ENCODE measurements around the gene CHRNA5.
"Not testable (repeated sequence)": the region's sequence is repeated elsewhere in the genome, so short reads cannot be mapped to it uniquely, and the experiment has no call there.

Gene CHRNA5

GRCh38 chr15:78551902-78552301, 13.4 kb upstream of the CHRNA5 start:
- H4K91ac ChIP-seq (ENCODE audit: low read depth, low read length, poor library complexity) = no peak overlapping the region
- no peak for DNase-seq (ENCODE audit: low spot score)
- no peak overlapping the region for H3K4ac ChIP-seq (ENCODE audit: low read length)
- no peak overlapping the region for H2BK12ac ChIP-seq (ENCODE audit: low read length)
- no peak overlapping the region for H2BK15ac ChIP-seq (ENCODE audit: low read length)
- no peak overlapping the region for H3K14ac ChIP-seq (ENCODE audit: low read length)
- no peak overlapping the region for H2BK120ac ChIP-seq (ENCODE audit: low read depth, low read length)
- H2BK5ac ChIP-seq (ENCODE audit: low read length) = no peak overlapping the region
- no peaks in the 10 kb centered on the region for H3K4me1 ChIP-seq (ENCODE audit: control insufficient read depth in 2 of 2, insufficient read depth in 1 of 2, low read depth in 1 of 2, low read length in 2 of 2)
- no peak overlapping the region for H4K8ac ChIP-seq (ENCODE audit: low read depth, low read length)
- H3K36me3 ChIP-seq (replicated peaks in 1 of 2; ENCODE audit: control insufficient read depth in 2 of 2, insufficient read depth in 2 of 2, low read length in 2 of 2) = peaks cover 20 to 44% of the 10 kb centered on the region in 2 donors
- H2AK5ac ChIP-seq (ENCODE audit: low read depth, low read length) = no peak overlapping the region
- WGBS, 2 donors (ENCODE audit: extremely low coverage in 2 of 2, insufficient read length in 2 of 2, insufficient replicate concordance in 1 of 2) = no CpG with 5 or more reads among the region's 5 CpGs
- no peak overlapping the region for H3K18ac ChIP-seq (ENCODE audit: low read length)
- H3K23ac ChIP-seq (ENCODE audit: low read depth, low read length, poor library complexity) = no peak overlapping the region
- H3K4me3 ChIP-seq (ENCODE audit: low read length in 2 of 2) = no peak overlapping the region
- no peaks in the 10 kb centered on the region for H3K27me3 ChIP-seq (ENCODE audit: control insufficient read depth in 3 of 3, insufficient read depth in 3 of 3, low read depth in 1 of 3, low read length in 3 of 3)
- H3K9me3 ChIP-seq (replicated peaks in 1 of 2; ENCODE audit: control insufficient read depth in 2 of 2, insufficient read depth in 1 of 2, low read depth in 1 of 2, low read length in 2 of 2) = no peaks in the 10 kb centered on the region
- H3K4me2 ChIP-seq (ENCODE audit: insufficient read depth, low read length, poor library complexity, severe bottlenecking) = no peak overlapping the region
- H3K9ac ChIP-seq (ENCODE audit: low read depth, low read length, poor library complexity) = no peak overlapping the region
- no peak overlapping the region for H2AFZ ChIP-seq (ENCODE audit: low read length)
- H3K79me1 ChIP-seq (ENCODE audit: low read depth, low read length) = no peaks in the 10 kb centered on the region
- no peak overlapping the region for H3K27ac ChIP-seq (replicated peaks; ENCODE audit: low read length)

- Histone ChIP-seq H3K23ac (ENCODE audit: low read depth, low read length, poor library complexity) (no peak overlapping the region), H2AFZ (ENCODE audit: low read length) (no peak overlapping the region), H4K91ac (ENCODE audit: low read depth, low read length, poor library complexity) (no peak overlapping the region), H3K36me3 (replicated peaks in 1 of 2; ENCODE audit: control insufficient read depth in 2 of 2, insufficient read depth in 2 of 2, low read length in 2 of 2) (peaks cover 18 to 37% of the 10 kb centered on the region in 2 donors), H3K4me1 (ENCODE audit: control insufficient read depth in 2 of 2, insufficient read depth in 1 of 2, low read depth in 1 of 2, low read length in 2 of 2) (no peaks in the 10 kb centered on the region), H3K4ac (ENCODE audit: low read length) (no peak overlapping the region), H4K8ac (ENCODE audit: low read depth, low read length) (no peak overlapping the region), H3K4me2 (ENCODE audit: insufficient read depth, low read length, poor library complexity, severe bottlenecking) (no peak overlapping the region), H3K14ac (ENCODE audit: low read length) (no peak overlapping the region), H3K9me3 (replicated peaks in 1 of 2; ENCODE audit: control insufficient read depth in 2 of 2, insufficient read depth in 1 of 2, low read depth in 1 of 2, low read length in 2 of 2) (no peaks in the 10 kb centered on the region), H2BK120ac (ENCODE audit: low read depth, low read length) (no peak overlapping the region), H3K18ac (ENCODE audit: low read length) (no peak overlapping the region), H3K4me3 (ENCODE audit: low read length in 2 of 2) (no peak overlapping the region), H2AK5ac (ENCODE audit: low read depth, low read length) (no peak overlapping the region), H3K27me3 (ENCODE audit: control insufficient read depth in 3 of 3, insufficient read depth in 3 of 3, low read depth in 1 of 3, low read length in 3 of 3) (no peaks in the 10 kb centered on the region), H3K79me1 (ENCODE audit: low read depth, low read length) (no peaks in the 10 kb centered on the region), H3K27ac (replicated peaks; ENCODE audit: low read length) (no peak overlapping the region), H3K9ac (ENCODE audit: low read depth, low read length, poor library complexity) (no peak overlapping the region), H2BK5ac (ENCODE audit: low read length) (no peak overlapping the region), H2BK12ac (ENCODE audit: low read length) (no peak overlapping the region), H2BK15ac (ENCODE audit: low read length) (no peak overlapping the region)
- no CpG with 5 or more reads among the region's 5 CpGs for WGBS, 2 donors (ENCODE audit: extremely low coverage in 2 of 2, insufficient read length in 2 of 2, insufficient replicate concordance in 1 of 2)
- no peak for DNase-seq (ENCODE audit: low spot score)
Measured at GRCh38 chr15:78552597-78552996, 12.7 kb upstream of the CHRNA5 start.

GRCh38 chr15:78560201-78560600, 5.1 kb upstream of the CHRNA5 start:
- not testable (repeated sequence) for H3K9ac ChIP-seq (ENCODE audit: low read depth, low read length, poor library complexity); H4K91ac ChIP-seq (ENCODE audit: low read depth, low read length, poor library complexity); H2AK5ac ChIP-seq (ENCODE audit: low read depth, low read length); H3K4me2 ChIP-seq (ENCODE audit: insufficient read depth, low read length, poor library complexity, severe bottlenecking); H2BK12ac ChIP-seq (ENCODE audit: low read length); DNase-seq (ENCODE audit: low spot score); H3K36me3 ChIP-seq (replicated peaks in 1 of 2; ENCODE audit: control insufficient read depth in 2 of 2, insufficient read depth in 2 of 2, low read length in 2 of 2); H3K4me1 ChIP-seq (ENCODE audit: control insufficient read depth in 2 of 2, insufficient read depth in 1 of 2, low read depth in 1 of 2, low read length in 2 of 2); H4K8ac ChIP-seq (ENCODE audit: low read depth, low read length); H2BK120ac ChIP-seq (ENCODE audit: low read depth, low read length); H3K9me3 ChIP-seq (replicated peaks in 1 of 2; ENCODE audit: control insufficient read depth in 2 of 2, insufficient read depth in 1 of 2, low read depth in 1 of 2, low read length in 2 of 2); H3K23ac ChIP-seq (ENCODE audit: low read depth, low read length, poor library complexity); H3K14ac ChIP-seq (ENCODE audit: low read length); H2AFZ ChIP-seq (ENCODE audit: low read length); H3K4me3 ChIP-seq (ENCODE audit: low read length in 2 of 2); H3K18ac ChIP-seq (ENCODE audit: low read length); H3K4ac ChIP-seq (ENCODE audit: low read length); H2BK5ac ChIP-seq (ENCODE audit: low read length); H3K79me1 ChIP-seq (ENCODE audit: low read depth, low read length); H3K27ac ChIP-seq (replicated peaks; ENCODE audit: low read length); H2BK15ac ChIP-seq (ENCODE audit: low read length)
- H3K27me3 ChIP-seq (ENCODE audit: control insufficient read depth in 3 of 3, insufficient read depth in 3 of 3, low read depth in 1 of 3, low read length in 3 of 3) = peaks cover 0 to 20% (median 0%) of the 10 kb centered on the region in 3 experiments
- no CpG with 5 or more reads among the region's 10 CpGs for WGBS, 2 donors (ENCODE audit: extremely low coverage in 2 of 2, insufficient read length in 2 of 2, insufficient replicate concordance in 1 of 2)

GRCh38 chr15:78561490-78561889, 3.8 kb upstream of the CHRNA5 start:
- no CpG with 5 or more reads among the region's 5 CpGs for WGBS, 2 donors (ENCODE audit: extremely low coverage in 2 of 2, insufficient read length in 2 of 2, insufficient replicate concordance in 1 of 2)
- no peak for DNase-seq (ENCODE audit: low spot score)
- no peak overlapping the region for H2BK15ac ChIP-seq (ENCODE audit: low read length)
- no peak overlapping the region for H2AK5ac ChIP-seq (ENCODE audit: low read depth, low read length)
- H3K9me3 ChIP-seq (replicated peaks in 1 of 2; ENCODE audit: control insufficient read depth in 2 of 2, insufficient read depth in 1 of 2, low read depth in 1 of 2, low read length in 2 of 2) = no peaks in the 10 kb centered on the region
- peaks cover 0 to 4% of the 10 kb centered on the region in 2 donors for H3K4me1 ChIP-seq (ENCODE audit: control insufficient read depth in 2 of 2, insufficient read depth in 1 of 2, low read depth in 1 of 2, low read length in 2 of 2)
- H3K36me3 ChIP-seq (replicated peaks in 1 of 2; ENCODE audit: control insufficient read depth in 2 of 2, insufficient read depth in 2 of 2, low read length in 2 of 2) = no peaks in the 10 kb centered on the region
- H4K8ac ChIP-seq (ENCODE audit: low read depth, low read length) = no peak overlapping the region
- H3K79me1 ChIP-seq (ENCODE audit: low read depth, low read length) = no peaks in the 10 kb centered on the region
- H3K27ac ChIP-seq (replicated peaks; ENCODE audit: low read length) = no peak overlapping the region
- H3K14ac ChIP-seq (ENCODE audit: low read length) = no peak overlapping the region
- H3K4ac ChIP-seq (ENCODE audit: low read length) = no peak overlapping the region
- H2BK12ac ChIP-seq (ENCODE audit: low read length) = no peak overlapping the region
- no peak overlapping the region for H3K23ac ChIP-seq (ENCODE audit: low read depth, low read length, poor library complexity)
- no peak overlapping the region for H3K4me3 ChIP-seq (ENCODE audit: low read length in 2 of 2)
- H2BK5ac ChIP-seq (ENCODE audit: low read length) = no peak overlapping the region
- no peak overlapping the region for H2BK120ac ChIP-seq (ENCODE audit: low read depth, low read length)
- H4K91ac ChIP-seq (ENCODE audit: low read depth, low read length, poor library complexity) = no peak overlapping the region
- no peak overlapping the region for H2AFZ ChIP-seq (ENCODE audit: low read length)
- no peak overlapping the region for H3K18ac ChIP-seq (ENCODE audit: low read length)
- H3K4me2 ChIP-seq (ENCODE audit: insufficient read depth, low read length, poor library complexity, severe bottlenecking) = no peak overlapping the region
- H3K9ac ChIP-seq (ENCODE audit: low read depth, low read length, poor library complexity) = peak overlapping the region; percentile 10
- H3K27me3 ChIP-seq (ENCODE audit: control insufficient read depth in 3 of 3, insufficient read depth in 3 of 3, low read depth in 1 of 3, low read length in 3 of 3) = peaks cover 0 to 20% (median 0%) of the 10 kb centered on the region in 3 experiments

Measured in neuronal stem cell (in vitro differentiated cells).